GM18517 (cell line): ENCODE data around the gene CSMD2.

Source experiments
- ATAC-seq: cut with Tn5 transposase; IDR thresholded peaks from one replicate; pipeline ENCODE4 v1.9.1; 2021; ENCODE audit warnings: mild to moderate bottlenecking, moderate library complexity; ENCODE audit not compliant: unreplicated experiment

Gene CSMD2

DNA sequence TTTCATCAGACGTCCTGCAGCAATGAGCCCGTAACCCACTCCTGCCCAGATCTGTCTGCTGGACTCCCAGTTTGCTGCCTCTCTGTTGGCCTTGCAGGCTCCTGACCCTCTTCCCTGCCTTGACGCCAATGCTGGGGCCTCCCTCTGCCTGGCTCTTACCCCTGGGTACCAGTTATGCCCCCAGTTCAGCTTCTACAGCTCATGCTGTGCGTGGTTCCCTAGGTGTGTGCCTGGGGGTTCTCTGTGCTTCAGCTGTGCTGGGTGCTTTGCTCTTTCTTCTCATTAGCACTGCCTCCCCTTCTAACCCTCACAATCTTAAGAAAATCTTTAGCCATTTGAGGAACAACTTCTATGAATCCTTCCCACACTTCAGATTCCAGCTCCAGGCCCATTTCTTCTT lies 541.2 kb downstream of the CSMD2 start:
- ATAC-seq = no peak

DNA sequence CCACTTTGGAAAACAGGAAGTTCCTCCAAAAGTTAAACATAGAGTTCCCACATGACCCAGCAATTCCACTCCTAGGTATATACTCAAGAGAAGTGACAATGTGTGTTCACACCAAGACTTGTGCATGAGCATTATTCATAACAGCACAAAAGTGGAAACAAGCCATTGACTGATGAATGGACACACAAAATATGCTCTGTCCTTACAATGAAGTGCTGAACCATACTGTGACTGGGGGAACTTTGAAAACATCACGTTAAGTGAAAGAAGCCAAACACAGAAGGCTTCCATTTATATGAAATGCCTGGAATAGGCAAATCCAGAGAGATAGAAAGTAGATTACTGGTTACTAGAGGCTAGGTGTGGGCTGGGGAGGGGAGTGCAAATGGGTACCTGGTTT lies 542.3 kb downstream of the CSMD2 start:
- ATAC-seq = no peak

- ATAC-seq = no peak
These were observed 546.4 kb downstream of the CSMD2 start for GRCh38 chr1:33618636-33619035.

GRCh38 chr1:33617451-33617850 lies 547.6 kb downstream of the CSMD2 start:
- ATAC-seq = no peak

DNA sequence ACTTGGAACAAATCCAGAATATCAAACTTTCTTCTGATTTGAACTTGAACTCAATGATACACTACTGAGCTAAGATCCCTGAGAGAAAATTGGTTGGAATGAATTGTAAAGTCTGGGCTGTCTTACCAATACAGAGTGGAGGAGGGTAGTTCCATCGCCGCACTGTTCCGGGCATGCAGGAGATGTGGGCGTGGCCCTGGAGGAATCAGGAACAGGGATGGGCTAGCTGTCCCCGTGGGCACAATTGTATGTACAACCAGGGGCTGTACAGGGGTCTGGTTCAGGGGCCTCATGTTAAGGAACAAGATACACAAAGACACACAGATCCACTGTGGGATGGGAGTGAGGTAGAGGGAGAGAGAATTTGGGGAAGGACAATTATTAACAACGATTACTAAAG lies 548.2 kb downstream of the CSMD2 start:
- no peak for ATAC-seq

DNA sequence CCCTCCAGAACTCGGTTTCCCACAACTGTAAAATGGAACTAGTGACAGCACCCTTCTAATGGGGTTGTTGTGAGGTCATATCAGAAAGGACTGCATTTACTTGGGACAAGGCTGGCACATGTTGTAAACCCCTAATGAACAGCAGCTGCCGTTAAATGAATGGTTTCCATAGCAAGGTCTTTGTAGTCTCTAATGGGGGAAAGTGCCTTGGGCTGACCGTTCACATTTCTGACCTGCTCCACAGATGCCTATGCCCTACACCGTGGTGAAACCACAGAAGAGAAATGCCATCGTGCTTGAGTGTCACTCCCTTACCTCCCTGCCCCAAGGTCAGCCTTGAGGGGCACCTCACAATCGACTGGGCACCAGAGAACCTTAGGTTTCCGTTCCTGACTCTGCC lies 549.5 kb downstream of the CSMD2 start:
- no peak for ATAC-seq

DNA sequence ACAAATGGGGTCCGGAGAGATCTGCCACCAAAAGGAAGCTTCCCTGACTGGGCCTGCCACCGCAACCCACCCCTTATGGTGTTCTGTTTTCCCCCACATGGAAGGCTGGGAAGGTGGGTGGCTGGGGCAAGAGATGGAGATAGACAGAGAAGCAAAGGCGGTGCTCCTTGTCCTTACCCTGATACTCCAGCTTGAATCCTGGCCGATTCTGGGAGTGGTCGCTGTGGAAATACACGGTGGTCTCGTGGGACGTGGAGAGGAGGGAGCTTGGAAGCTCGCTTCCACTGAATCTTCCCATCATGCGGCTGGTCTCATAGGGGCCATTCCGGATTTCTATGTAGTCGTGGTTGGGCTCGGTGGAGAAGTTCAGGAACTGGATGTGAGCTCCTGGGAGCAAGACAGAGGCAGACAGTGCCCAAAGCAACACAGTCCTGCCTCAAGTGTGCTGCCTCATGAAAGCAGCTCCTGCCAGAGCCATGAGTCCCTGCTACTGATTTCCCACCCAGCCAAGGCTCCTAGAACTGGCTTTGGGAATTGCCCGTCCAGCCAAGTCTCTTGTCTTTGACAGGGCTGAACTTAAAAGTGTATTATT lies 554.1 kb downstream of the CSMD2 start:
- ATAC-seq = no peak

GRCh38 chr1:33610391-33610790 lies 554.6 kb downstream of the CSMD2 start:
- no peak for ATAC-seq

GRCh38 chr1:33609739-33610138 lies 555.3 kb downstream of the CSMD2 start:
- ATAC-seq = no peak

DNA sequence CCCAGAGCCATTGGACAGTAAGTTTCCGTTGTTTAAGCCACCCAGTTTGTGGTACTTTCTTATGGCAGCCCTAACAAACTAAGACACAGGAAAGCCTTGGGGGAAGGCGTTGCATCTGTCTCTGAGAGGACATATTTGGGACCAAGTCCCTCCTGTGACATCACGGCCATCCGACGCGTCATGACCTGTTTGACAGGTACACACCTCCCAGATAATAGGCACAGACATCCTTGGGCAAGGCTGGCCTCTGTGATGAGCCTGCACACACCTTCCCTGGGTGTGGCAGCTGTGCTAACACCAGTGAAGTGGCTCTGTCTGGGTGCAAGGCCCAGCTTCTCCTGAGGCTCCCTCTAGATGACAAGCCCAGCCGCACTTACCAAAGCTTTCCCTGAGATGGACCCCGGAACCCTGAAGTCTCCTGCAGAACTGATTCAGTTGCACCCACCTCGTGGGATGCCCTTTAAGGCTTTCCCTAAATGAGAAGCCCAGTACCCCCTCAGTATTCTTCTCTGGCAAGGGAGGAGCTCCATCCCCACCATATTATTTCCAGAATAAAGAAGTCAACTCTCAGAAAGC lies 556.1 kb downstream of the CSMD2 start:
- ATAC-seq = no peak

GRCh38 chr1:33607444-33608005 lies 557.5 kb downstream of the CSMD2 start:
- no peak for ATAC-seq

DNA sequence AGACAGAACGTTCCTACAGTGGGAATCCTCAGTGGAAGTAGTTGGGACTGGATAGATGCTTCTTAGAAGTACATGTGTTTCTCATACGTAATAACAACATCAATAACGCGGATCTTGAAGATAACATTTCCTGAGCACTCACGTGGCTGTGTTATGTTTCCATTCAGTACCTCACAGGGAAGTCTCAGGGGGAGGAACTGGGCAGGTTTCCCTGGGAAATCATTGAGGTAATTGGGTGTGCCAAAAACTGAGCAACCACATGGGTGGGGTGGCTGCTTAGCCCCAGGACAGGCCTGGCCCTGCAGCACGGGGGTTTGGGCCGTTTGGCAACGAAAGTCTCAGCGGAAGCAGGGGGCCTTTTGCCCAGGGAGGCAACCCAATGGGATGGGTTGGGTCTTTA lies 558.8 kb downstream of the CSMD2 start:
- ATAC-seq = no peak

- ATAC-seq = no peak
These were observed 562.8 kb downstream of the CSMD2 start for GRCh38 chr1:33602271-33602670.

GRCh38 chr1:33601751-33602150 lies 563.3 kb downstream of the CSMD2 start:
- ATAC-seq = no peak

- ATAC-seq = no peak
These were observed 565.4 kb downstream of the CSMD2 start for GRCh38 chr1:33599516-33600115.

DNA sequence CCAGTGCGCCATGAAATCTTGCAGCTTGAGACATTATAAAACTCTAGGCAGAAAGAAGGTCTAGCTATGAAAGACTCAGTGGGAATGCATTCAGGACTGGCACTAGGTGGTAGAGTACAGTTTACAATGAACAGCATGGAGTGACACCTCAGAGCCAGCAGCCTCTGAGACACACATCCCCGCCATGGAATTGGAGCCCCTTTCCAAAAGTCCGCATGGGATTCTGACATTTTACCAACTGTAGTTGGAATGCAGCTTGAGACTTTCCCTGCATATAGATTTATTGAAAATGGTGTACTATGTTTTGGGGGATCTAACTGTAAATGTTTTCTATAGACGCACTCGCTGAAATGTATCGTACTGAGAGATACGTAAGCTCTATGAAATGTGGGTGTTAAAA lies 576.3 kb downstream of the CSMD2 start:
- no peak for ATAC-seq

DNA sequence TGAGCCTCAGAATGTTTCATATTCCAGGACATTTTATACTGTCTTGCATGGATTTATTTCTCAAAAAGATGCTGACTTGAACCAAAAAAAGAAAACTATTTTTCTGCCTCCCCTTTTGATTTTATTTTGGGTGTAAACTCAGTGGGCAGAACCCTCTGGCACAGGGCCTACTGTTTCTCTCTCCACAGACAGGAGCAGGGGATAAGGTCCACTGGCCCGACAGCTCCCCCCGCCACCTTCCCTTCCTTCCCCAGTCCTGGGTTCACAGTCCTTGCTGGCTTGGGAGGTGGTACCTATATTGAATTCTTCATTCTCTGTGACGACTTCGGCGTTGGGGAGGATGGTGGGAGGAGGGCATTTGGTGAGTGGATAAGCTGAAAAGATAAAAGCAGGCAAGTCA lies 578.2 kb downstream of the CSMD2 start:
- ATAC-seq = no peak

GRCh38 chr1:33586106-33586505 lies 578.9 kb downstream of the CSMD2 start:
- no peak for ATAC-seq

DNA sequence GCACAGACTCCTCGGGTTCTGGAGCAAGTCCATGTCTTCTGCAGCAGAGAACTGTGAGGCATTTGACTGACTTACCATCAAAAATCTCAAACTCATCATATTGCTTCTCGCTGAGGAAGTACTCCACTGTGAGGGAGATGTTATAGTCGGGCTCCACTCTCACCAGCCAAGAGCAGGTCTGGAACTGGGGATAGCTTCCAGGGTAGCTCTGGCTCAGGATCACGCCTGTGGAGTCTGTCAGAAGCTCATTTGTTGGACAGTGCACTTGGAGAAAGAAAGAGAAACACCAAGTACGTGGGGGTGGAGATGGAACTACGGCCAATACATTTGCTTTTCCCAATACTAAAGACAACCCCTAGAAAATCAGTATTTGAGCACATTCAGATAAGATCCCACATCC lies 581.5 kb downstream of the CSMD2 start:
- ATAC-seq = no peak

GRCh38 chr1:33578557-33579448 lies 586.2 kb downstream of the CSMD2 start:
- ATAC-seq = no peak

DNA sequence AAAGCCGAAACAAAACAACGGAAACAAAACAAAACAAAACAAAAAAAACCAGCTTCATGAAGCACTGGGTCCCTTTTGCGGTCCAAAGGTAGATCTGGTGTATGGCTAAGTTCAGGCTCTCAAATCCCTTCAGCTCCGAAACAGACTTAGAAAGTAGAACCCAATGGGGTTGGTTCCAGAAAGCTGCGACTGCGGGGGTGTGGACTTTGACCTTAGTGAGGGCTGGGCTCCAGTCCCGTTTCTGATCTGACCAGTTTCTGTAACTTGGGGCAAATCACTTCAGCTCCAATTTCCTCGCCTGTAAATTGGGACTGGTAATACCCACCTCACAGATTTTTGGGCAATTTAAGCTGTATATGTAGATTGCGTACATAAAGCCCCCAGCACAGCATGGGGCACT lies 587.4 kb downstream of the CSMD2 start:
- ATAC-seq = no peak
